Measurements from ENCODE around the gene PRMT2.
"Not testable (repeated sequence)": the region's sequence is repeated elsewhere in the genome, so short reads cannot be mapped to it uniquely, and the experiment has no call there.

PRMT2 gene

DNA sequence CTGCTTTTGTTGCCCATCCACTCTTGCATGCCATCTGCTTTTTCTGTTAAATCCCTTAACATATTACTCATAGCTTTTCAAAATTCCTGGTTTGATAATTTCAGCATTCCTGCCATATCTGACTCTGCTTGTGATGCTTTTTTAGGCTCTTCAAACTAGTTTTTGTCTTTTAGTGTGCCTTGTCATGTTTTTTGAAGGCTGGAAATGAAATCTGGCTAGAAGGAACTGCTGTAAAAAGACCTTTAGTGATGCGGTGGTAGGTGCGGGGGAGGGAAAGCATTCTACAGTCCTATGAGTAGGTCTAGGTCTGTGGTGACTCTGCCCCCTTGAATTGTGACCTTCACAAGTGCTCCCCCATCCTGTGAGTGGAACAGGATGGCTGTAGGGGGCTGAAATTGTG is 15.6 kb upstream of the PRMT2 start:
- no peaks in the 10 kb centered on the region for H3K4me1 ChIP-seq (ENCODE audit: control insufficient read depth, insufficient read depth, low read length)
- H3K4me3 ChIP-seq (ENCODE audit: low read length): no peak overlapping the region
- peaks cover 6% of the 10 kb centered on the region for H3K27me3 ChIP-seq (ENCODE audit: control insufficient read depth, insufficient read depth, low read length)
- H3K4me2 ChIP-seq (ENCODE audit: low read length): no peak overlapping the region
- H3K36me3 ChIP-seq (ENCODE audit: insufficient read depth, low read length): no peaks in the 10 kb centered on the region
- no peak overlapping the region for H3K9ac ChIP-seq (ENCODE audit: low read depth, low read length)
- no peaks in the 10 kb centered on the region for H3K9me3 ChIP-seq (replicated peaks; ENCODE audit: low read length)

DNA sequence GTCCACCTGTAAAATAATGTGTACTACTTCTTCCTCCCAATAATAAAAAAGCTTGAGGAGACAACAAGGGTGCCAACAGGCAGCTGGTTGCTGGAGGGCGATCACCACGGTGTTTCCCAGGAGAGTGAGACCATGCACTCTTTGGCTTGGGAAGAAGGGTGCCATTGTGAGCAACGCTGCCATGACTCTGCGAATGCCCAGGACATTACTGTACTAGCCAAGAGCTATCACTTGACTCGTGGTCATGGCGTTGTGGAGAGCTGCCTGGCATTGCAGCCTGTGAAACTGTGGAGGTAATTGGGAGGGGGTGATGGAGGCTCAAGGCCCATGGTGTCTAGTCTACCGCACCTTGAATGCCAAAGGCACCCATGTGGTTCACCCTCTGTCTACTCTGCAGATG is 14.6 kb upstream of the PRMT2 start:
- peaks cover 4% of the 10 kb centered on the region for H3K27me3 ChIP-seq (ENCODE audit: control insufficient read depth, insufficient read depth, low read length)
- no peaks in the 10 kb centered on the region for H3K4me1 ChIP-seq (ENCODE audit: control insufficient read depth, insufficient read depth, low read length)
- no peak overlapping the region for H3K4me3 ChIP-seq (ENCODE audit: low read length)
- peaks cover 7% of the 10 kb centered on the region for H3K9me3 ChIP-seq (replicated peaks; ENCODE audit: low read length)
- H3K4me2 ChIP-seq (ENCODE audit: low read length): no peak overlapping the region
- no peak overlapping the region for H3K9ac ChIP-seq (ENCODE audit: low read depth, low read length)
- H3K36me3 ChIP-seq (ENCODE audit: insufficient read depth, low read length): no peaks in the 10 kb centered on the region

DNA sequence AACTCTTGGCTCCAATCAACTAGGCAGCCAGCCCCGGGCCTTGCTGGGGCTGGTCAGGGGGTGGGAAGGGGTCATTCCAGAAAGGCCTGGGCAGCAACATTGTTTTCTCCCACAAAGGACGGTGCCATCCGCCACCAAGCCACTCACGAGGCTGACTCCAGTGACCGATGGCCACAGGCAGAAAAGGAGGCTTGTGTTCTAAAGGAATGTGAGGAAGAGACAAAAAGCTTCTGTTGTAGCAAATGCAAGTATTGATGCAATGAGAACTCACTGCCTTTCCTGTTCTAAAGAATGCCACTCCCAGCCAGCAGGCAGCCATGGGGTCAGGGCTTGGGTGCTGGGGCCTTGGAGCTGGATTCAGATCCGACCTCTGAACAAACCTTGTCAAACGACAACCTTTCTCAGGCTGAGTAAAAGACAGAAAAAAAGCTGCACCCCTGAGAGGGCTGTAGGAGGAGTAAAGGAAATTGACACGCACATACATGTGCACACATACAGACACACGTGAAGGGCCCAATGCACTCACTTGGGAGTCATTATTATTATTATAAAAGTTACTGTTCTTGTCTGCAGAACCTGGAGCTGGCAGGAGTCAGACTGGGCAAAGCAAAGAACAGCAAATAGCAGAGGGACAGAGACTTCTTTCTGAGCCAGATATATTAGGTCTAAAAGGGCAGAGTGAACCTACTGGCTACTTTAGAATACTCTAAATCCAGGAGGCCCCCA is 13.9 kb upstream of the PRMT2 start:
- H3K27me3 ChIP-seq (ENCODE audit: control insufficient read depth, insufficient read depth, low read length): peaks cover 8% of the 10 kb centered on the region
- no peaks in the 10 kb centered on the region for H3K36me3 ChIP-seq (ENCODE audit: insufficient read depth, low read length)
- H3K4me1 ChIP-seq (ENCODE audit: control insufficient read depth, insufficient read depth, low read length): no peaks in the 10 kb centered on the region
- no peak overlapping the region for H3K4me3 ChIP-seq (ENCODE audit: low read length)
- no peak overlapping the region for H3K9ac ChIP-seq (ENCODE audit: low read depth, low read length)
- H3K4me2 ChIP-seq (ENCODE audit: low read length): no peak overlapping the region
- H3K9me3 ChIP-seq (replicated peaks; ENCODE audit: low read length): peaks cover 7% of the 10 kb centered on the region

DNA sequence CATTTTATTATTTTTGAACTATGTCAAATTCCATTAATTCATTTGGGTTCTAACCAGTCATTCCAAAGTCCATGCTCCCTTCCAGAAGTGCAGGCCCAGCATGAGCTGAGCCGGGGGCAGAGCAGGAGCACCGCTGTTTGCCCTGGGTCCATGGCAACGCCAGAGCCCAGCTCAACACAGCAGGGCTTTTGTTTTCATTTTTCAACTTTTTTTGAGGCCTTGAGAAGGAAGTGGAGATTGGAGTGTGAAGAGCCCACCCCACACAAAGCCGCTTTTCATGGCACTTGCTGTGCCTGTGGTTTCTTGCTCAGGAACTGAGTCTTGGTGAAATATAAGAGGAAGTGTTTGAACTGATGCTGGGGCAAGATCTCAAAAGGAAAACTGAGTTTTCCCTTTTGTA is 13.2 kb upstream of the PRMT2 start:
- Histone ChIP-seq H3K4me1 (ENCODE audit: control insufficient read depth, insufficient read depth, low read length) (no peaks in the 10 kb centered on the region), H3K9me3 (replicated peaks; ENCODE audit: low read length) (peaks cover 7% of the 10 kb centered on the region), H3K4me2 (ENCODE audit: low read length) (no peak overlapping the region), H3K36me3 (ENCODE audit: insufficient read depth, low read length) (no peaks in the 10 kb centered on the region), H3K4me3 (ENCODE audit: low read length) (no peak overlapping the region), H3K27me3 (ENCODE audit: control insufficient read depth, insufficient read depth, low read length) (peaks cover 13% of the 10 kb centered on the region), H3K9ac (ENCODE audit: low read depth, low read length) (no peak overlapping the region)

DNA sequence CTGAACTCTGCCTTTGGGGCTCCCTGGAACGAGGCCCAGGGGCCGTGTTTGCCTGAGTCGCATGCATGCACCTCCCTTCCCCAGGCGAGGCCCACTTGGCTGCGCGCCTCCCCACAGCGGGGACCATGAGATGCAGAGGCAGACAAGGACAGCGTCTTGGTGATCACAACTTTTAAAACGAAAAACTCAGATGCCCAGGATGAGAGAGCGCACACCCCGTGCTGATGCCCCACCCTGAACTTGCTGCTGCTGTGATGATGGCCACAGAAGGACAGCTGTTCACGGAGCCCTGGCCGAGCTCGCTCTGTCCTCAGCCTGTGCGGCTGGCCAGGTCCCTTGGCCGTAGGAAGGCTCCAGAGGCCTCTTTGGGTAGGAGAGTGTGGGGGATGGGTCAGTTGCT is 11.4 kb upstream of the PRMT2 start:
- H3K27me3 ChIP-seq (ENCODE audit: control insufficient read depth, insufficient read depth, low read length): peaks cover 22% of the 10 kb centered on the region
- peaks cover 7% of the 10 kb centered on the region for H3K9me3 ChIP-seq (replicated peaks; ENCODE audit: low read length)
- H3K4me1 ChIP-seq (ENCODE audit: control insufficient read depth, insufficient read depth, low read length): no peaks in the 10 kb centered on the region
- H3K4me2 ChIP-seq (ENCODE audit: low read length): no peak overlapping the region
- H3K36me3 ChIP-seq (ENCODE audit: insufficient read depth, low read length): no peaks in the 10 kb centered on the region
- no peak overlapping the region for H3K9ac ChIP-seq (ENCODE audit: low read depth, low read length)
- no peak overlapping the region for H3K4me3 ChIP-seq (ENCODE audit: low read length)

DNA sequence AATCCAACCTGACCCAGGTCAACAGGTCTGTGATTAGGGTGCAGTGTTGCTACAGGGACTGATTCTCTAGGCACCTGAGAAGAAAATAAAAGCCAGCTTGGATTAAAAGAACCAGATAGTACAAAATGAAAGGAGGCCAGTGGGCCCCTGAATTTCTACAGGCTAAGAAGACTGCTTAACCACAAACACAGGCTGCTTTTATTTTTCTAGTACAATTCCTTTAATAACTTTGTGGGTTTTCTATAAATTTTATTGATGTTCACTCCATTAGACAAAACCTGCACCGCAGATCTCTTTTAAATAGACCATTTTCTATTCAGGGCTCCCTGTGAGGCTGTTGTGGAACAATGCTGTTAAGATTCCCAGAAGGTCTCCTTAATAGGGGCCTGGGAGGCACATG is 9.7 kb upstream of the PRMT2 start:
- Histone ChIP-seq H3K27me3 (ENCODE audit: control insufficient read depth, insufficient read depth, low read length) (peaks cover 23% of the 10 kb centered on the region), H3K36me3 (ENCODE audit: insufficient read depth, low read length) (no peaks in the 10 kb centered on the region), H3K9ac (ENCODE audit: low read depth, low read length) (no peak overlapping the region), H3K4me3 (ENCODE audit: low read length) (no peak overlapping the region), H3K9me3 (replicated peaks; ENCODE audit: low read length) (peaks cover 7% of the 10 kb centered on the region), H3K4me2 (ENCODE audit: low read length) (no peak overlapping the region), H3K4me1 (ENCODE audit: control insufficient read depth, insufficient read depth, low read length) (no peaks in the 10 kb centered on the region)

DNA sequence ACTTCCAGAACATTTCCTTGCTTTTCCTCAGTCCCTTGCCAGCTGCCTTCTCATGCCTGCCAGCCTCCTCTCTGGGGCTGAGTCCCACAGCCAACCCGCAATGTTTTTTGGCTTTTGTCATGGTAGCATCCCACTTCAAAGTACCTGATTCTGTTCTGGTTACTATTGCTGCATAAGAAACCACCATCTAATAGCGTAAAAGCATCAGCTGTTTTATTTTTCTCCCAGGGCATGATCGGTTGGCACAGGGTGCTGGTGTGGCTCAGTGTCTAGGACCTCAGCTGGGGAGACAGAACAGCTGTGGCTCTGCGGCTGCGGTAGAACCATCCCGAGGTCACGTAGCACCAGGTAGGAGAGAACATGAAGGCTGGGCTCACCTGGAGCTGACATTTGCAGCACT is 8.9 kb upstream of the PRMT2 start:
- Histone ChIP-seq H3K4me3 (ENCODE audit: low read length) (no peak overlapping the region), H3K4me2 (ENCODE audit: low read length) (no peak overlapping the region), H3K9ac (ENCODE audit: low read depth, low read length) (no peak overlapping the region), H3K9me3 (replicated peaks; ENCODE audit: low read length) (peaks cover 7% of the 10 kb centered on the region), H3K4me1 (ENCODE audit: control insufficient read depth, insufficient read depth, low read length) (no peaks in the 10 kb centered on the region), H3K36me3 (ENCODE audit: insufficient read depth, low read length) (no peaks in the 10 kb centered on the region), H3K27me3 (ENCODE audit: control insufficient read depth, insufficient read depth, low read length) (peaks cover 23% of the 10 kb centered on the region)

DNA sequence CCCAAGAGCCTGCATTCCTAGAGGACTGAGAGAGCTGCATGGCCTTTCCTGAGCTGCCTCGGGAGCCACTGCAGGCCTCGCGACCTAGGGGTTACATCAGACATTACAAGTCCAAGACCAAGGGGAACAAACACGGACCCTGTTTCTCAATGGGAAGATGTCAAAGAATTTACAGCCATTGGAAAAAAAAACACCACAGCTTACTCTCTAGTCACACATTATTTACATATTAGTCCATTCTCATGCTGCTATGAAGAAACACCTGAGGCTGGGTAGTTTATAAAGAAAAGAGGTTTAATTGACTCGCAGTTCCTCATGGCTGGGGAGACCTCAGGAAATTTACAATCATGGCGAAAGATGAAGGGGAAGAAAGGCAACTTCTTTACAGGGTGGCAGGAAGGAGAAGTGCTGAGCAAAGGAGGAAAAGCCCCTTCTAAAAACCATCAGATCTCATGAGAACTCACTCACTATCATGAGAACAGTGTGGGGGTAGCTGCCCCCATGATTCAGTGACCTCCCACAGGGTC is 8.4 kb upstream of the PRMT2 start:
- Histone ChIP-seq H3K36me3 (ENCODE audit: insufficient read depth, low read length) (no peaks in the 10 kb centered on the region), H3K4me1 (ENCODE audit: control insufficient read depth, insufficient read depth, low read length) (no peaks in the 10 kb centered on the region), H3K9me3 (replicated peaks; ENCODE audit: low read length) (peaks cover 7% of the 10 kb centered on the region), H3K4me2 (ENCODE audit: low read length) (no peak overlapping the region), H3K4me3 (ENCODE audit: low read length) (no peak overlapping the region), H3K27me3 (ENCODE audit: control insufficient read depth, insufficient read depth, low read length) (peaks cover 23% of the 10 kb centered on the region), H3K9ac (ENCODE audit: low read depth, low read length) (no peak overlapping the region)

DNA sequence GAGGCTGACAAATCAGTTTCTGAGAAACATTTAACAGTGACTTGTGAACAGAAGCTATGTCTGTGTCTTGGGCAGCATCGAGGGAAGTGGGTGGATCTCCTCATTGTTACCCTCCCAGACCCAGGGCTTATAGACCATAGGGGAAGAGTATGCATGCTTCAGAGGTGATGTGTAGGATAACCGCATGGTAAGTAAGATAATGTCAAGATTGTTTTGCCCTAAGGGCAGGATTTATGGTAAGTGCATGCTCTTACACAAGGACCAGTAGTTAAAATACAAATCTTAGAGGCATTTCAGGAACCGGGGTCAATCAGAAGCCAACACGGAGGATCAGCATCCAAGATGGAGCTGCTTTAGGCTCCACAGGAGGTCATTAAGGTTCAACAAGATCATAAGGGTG is 7.7 kb upstream of the PRMT2 start:
- Histone ChIP-seq H3K4me2 (ENCODE audit: low read length) (no peak overlapping the region), H3K9me3 (replicated peaks; ENCODE audit: low read length) (peaks cover 7% of the 10 kb centered on the region), H3K36me3 (ENCODE audit: insufficient read depth, low read length) (no peaks in the 10 kb centered on the region), H3K27me3 (ENCODE audit: control insufficient read depth, insufficient read depth, low read length) (peaks cover 23% of the 10 kb centered on the region), H3K9ac (ENCODE audit: low read depth, low read length) (no peak overlapping the region), H3K4me3 (ENCODE audit: low read length) (no peak overlapping the region), H3K4me1 (ENCODE audit: control insufficient read depth, insufficient read depth, low read length) (no peaks in the 10 kb centered on the region)

DNA sequence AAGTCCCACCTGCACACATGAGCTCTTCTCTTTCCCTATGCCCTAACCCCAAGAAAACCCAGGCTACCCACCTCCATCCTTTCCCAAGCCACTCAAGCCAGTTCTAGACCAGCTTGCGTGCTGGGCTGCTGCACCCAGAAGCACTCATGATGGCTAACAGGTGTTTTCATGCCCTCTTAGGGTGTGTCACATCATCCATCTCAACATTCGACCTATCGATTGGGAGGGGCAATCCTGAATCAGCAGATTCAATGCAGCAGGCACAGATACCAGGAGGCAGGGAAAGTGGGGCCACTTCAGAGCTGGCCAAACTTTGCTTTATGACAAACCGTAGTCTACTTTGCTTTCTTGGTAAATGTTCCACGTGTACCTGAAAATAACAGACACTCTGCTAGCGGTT is 6.6 kb upstream of the PRMT2 start:
- no peak overlapping the region for H3K4me2 ChIP-seq (ENCODE audit: low read length)
- H3K9me3 ChIP-seq (replicated peaks; ENCODE audit: low read length): peaks cover 7% of the 10 kb centered on the region
- H3K27me3 ChIP-seq (ENCODE audit: control insufficient read depth, insufficient read depth, low read length): peaks cover 23% of the 10 kb centered on the region
- no peaks in the 10 kb centered on the region for H3K4me1 ChIP-seq (ENCODE audit: control insufficient read depth, insufficient read depth, low read length)
- H3K36me3 ChIP-seq (ENCODE audit: insufficient read depth, low read length): no peaks in the 10 kb centered on the region
- H3K9ac ChIP-seq (ENCODE audit: low read depth, low read length): no peak overlapping the region
- no peak overlapping the region for H3K4me3 ChIP-seq (ENCODE audit: low read length)

DNA sequence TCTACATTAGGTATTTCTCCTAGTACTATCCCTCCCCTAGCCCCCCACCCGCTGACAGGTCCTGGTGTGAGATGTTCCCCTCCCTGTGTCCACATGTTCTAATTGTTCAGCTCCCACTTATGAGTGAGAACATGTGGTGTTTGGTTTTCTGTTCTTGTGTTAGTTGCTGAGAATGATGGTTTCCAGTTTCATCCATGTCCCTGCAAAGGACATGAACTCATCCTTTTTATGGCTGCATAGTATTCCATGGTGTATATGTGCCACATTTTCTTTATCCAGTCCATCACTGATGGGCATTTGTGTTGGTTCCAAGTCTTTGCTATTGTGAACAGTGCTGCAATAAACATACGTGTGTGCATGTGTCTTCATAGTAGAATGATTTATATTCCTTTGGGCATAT is 4.6 kb upstream of the PRMT2 start:
- not testable (repeated sequence) for H3K9ac ChIP-seq (ENCODE audit: low read depth, low read length); H3K4me3 ChIP-seq (ENCODE audit: low read length); H3K36me3 ChIP-seq (ENCODE audit: insufficient read depth, low read length); H3K4me2 ChIP-seq (ENCODE audit: low read length); H3K4me1 ChIP-seq (ENCODE audit: control insufficient read depth, insufficient read depth, low read length); H3K9me3 ChIP-seq (replicated peaks; ENCODE audit: low read length)
- H3K27me3 ChIP-seq (ENCODE audit: control insufficient read depth, insufficient read depth, low read length): peaks cover 19% of the 10 kb centered on the region

DNA sequence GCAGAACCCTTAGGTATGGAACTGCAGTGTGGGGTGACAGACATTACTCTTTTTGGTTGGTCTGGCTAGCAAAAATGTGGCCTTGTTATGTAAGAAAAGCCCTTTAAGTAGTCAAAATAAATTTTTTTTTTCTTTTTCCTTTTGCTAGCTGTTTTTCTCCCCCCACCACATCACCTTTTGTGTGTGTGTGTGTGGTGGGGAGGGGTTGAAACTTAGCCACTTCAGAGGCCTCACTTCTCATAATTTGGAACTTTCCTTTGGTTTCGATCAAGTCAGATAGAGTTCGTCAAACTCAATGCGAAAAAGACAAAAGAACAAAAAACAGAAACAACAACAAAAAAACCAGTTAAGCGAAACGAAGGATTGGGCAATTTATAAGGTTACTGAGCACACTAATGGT is 1.9 kb upstream of the PRMT2 start:
- Histone ChIP-seq H3K9me3 (replicated peaks; ENCODE audit: low read length) (no peaks in the 10 kb centered on the region), H3K36me3 (ENCODE audit: insufficient read depth, low read length) (peaks cover 9% of the 10 kb centered on the region), H3K4me1 (ENCODE audit: control insufficient read depth, insufficient read depth, low read length) (peaks cover 31% of the 10 kb centered on the region), H3K27me3 (ENCODE audit: control insufficient read depth, insufficient read depth, low read length) (peaks cover 6% of the 10 kb centered on the region), H3K9ac (ENCODE audit: low read depth, low read length) (no peak overlapping the region), H3K4me2 (ENCODE audit: low read length) (no peak overlapping the region), H3K4me3 (ENCODE audit: low read length) (no peak overlapping the region)

Measured in skeletal muscle satellite cell (primary cell).